Loucy (cell line): Measurements from ENCODE around the gene FTO.

Experiments used
- H2AFZ ChIP-seq: fragments of 200-600 bp; sonication (generic); 2 replicates; pipeline ENCODE4 v1.6.0; 2016; ENCODE audit warnings: antibody characterized with exemption, mild to moderate bottlenecking, low read length, moderate library complexity
- H3F3A ChIP-seq: fragments of 200-600 bp; 2 replicates; pipeline ENCODE4 v1.6.0; 2016; ENCODE audit warnings: antibody characterized with exemption, low read depth, mild to moderate bottlenecking
- H3K27me3 ChIP-seq: fragments of 200-600 bp; sonication (generic); 2 replicates; pipeline ENCODE4 v1.6.1; 2014; ENCODE audit warnings: low read length, mild to moderate bottlenecking; ENCODE audit not compliant: insufficient read depth, poor library complexity, severe bottlenecking
- H3K36me3 ChIP-seq: fragments of 200-600 bp; sonication (generic); 2 replicates; pipeline ENCODE4 v1.6.1; 2016; ENCODE audit warnings: low read length; ENCODE audit not compliant: insufficient read depth
- H3K4me1 ChIP-seq: fragments of 200-600 bp; sonication (generic); 2 replicates; pipeline ENCODE4 v1.5.1; 2014; ENCODE audit warnings: low read length, mild to moderate bottlenecking; ENCODE audit not compliant: insufficient read depth, poor library complexity, severe bottlenecking
- H3K4me2 ChIP-seq: fragments of 200-600 bp; sonication (generic); 2 replicates; pipeline ENCODE4 v1.6.0; 2014; ENCODE audit warnings: antibody characterized with exemption, low read length, low read depth, mild to moderate bottlenecking; ENCODE audit not compliant: poor library complexity, severe bottlenecking
- H3K4me3 ChIP-seq: fragments of 200-600 bp; sonication (generic); 2 replicates; pipeline ENCODE4 v1.5.1; 2014; ENCODE audit warnings: low read length, mild to moderate bottlenecking, mixed read lengths; ENCODE audit not compliant: poor library complexity, severe bottlenecking
- H3K79me2 ChIP-seq: fragments of 200-600 bp; sonication (generic); 2 replicates; pipeline ENCODE4 v1.6.1; 2014; ENCODE audit warnings: low read length; ENCODE audit not compliant: insufficient read depth
- H3K9ac ChIP-seq: fragments of 200-600 bp; sonication (generic); 2 replicates; pipeline ENCODE4 v1.6.0; 2014; ENCODE audit warnings: mild to moderate bottlenecking, low read depth, low read length, moderate library complexity; ENCODE audit not compliant: poor library complexity, severe bottlenecking
- H3K9me2 ChIP-seq: fragments of 200-600 bp; sonication (generic); replicated peaks from 2 replicates; pipeline ENCODE4 v1.6.1; 2016; ENCODE audit warnings: low read depth, low read length, mixed read lengths
- H3K9me3 ChIP-seq: fragments of 200-600 bp; sonication (generic); 2 replicates; pipeline ENCODE4 v1.6.1; 2014; ENCODE audit warnings: mild to moderate bottlenecking, antibody characterized with exemption, low read length, low read depth; ENCODE audit not compliant: insufficient read depth
- H4K20me1 ChIP-seq: fragments of 200-600 bp; sonication (generic); 2 replicates; pipeline ENCODE4 v1.6.0; 2014; ENCODE audit warnings: antibody characterized with exemption, low read length, mild to moderate bottlenecking; ENCODE audit not compliant: insufficient read depth, poor library complexity, severe bottlenecking
- CTCF ChIP-seq: fragments of 200-600 bp; sonication (generic); conservative IDR thresholded peaks from 2 replicates; pipeline ENCODE4 v1.5.1; 2014; ENCODE audit warnings: mild to moderate bottlenecking, antibody characterized with exemption, low read length
- EZH2phosphoT487 ChIP-seq: fragments of 200-600 bp; IDR thresholded peaks from 2 replicates; pipeline ENCODE4 v1.6.1; 2018; ENCODE audit warnings: antibody characterized with exemption, mild to moderate bottlenecking, moderate library complexity, borderline replicate concordance

The FTO gene

GRCh38 chr16:53968454-53968853 is 264.5 kb downstream of the FTO start:
- Histone ChIP-seq H3K36me3 (no peaks in the 10 kb centered on the region), H3K27me3 (no peaks in the 10 kb centered on the region), H4K20me1 (no peaks in the 10 kb centered on the region), H3K4me1 (no peaks in the 10 kb centered on the region), H3F3A (no peaks in the 10 kb centered on the region), H2AFZ (no peak overlapping the region), H3K9me2 (no peaks in the 10 kb centered on the region), H3K79me2 (no peaks in the 10 kb centered on the region), H3K9ac (no peak overlapping the region), H3K4me3 (no peak overlapping the region), H3K9me3 (no peaks in the 10 kb centered on the region), H3K4me2 (no peak overlapping the region)
- TF ChIP-seq EZH2phosphoT487 (no peak), CTCF (no peak)

GRCh38 chr16:53968896-53969295 is 264.9 kb downstream of the FTO start:
- H3K4me1 ChIP-seq: no peaks in the 10 kb centered on the region
- no peak overlapping the region for H3K4me2 ChIP-seq
- H3K9me2 ChIP-seq: no peaks in the 10 kb centered on the region
- no peaks in the 10 kb centered on the region for H3K27me3 ChIP-seq
- no peak overlapping the region for H3K4me3 ChIP-seq
- H3K9me3 ChIP-seq: no peaks in the 10 kb centered on the region
- H2AFZ ChIP-seq: no peak overlapping the region
- no peak overlapping the region for H3K9ac ChIP-seq
- H4K20me1 ChIP-seq: no peaks in the 10 kb centered on the region
- no peaks in the 10 kb centered on the region for H3K79me2 ChIP-seq
- no peaks in the 10 kb centered on the region for H3K36me3 ChIP-seq
- TF ChIP-seq CTCF (no peak), EZH2phosphoT487 (no peak)
- H3F3A ChIP-seq: no peaks in the 10 kb centered on the region

- Histone ChIP-seq H3K4me1 (no peaks in the 10 kb centered on the region), H2AFZ (no peak overlapping the region), H3F3A (no peaks in the 10 kb centered on the region), H3K4me3 (no peak overlapping the region), H3K27me3 (no peaks in the 10 kb centered on the region), H3K9me2 (no peaks in the 10 kb centered on the region), H3K36me3 (no peaks in the 10 kb centered on the region), H4K20me1 (no peaks in the 10 kb centered on the region), H3K9ac (no peak overlapping the region), H3K9me3 (no peaks in the 10 kb centered on the region), H3K79me2 (no peaks in the 10 kb centered on the region), H3K4me2 (no peak overlapping the region)
- no peak for TF ChIP-seq EZH2phosphoT487
- TF ChIP-seq CTCF: no peak
Observed at GRCh38 chr16:53971616-53972015, 267.7 kb downstream of the FTO start.
